Stimulated activated CD4-positive, alpha-beta T cell treated with anti-CD3 and anti-CD28 coated beads, Interleukin-1b, Interleukin-23, amount 100 ng/mL, for 4 hours (primary cell): ENCODE data around the gene RASSF7.

Experiments used
- DNase-seq, 2 donors: peaks; one replicate each; pipeline ENCODE4 v3.0.0-alpha.2; 2020; ENCODE audit warnings: low read depth in 2 of 2

The RASSF7 gene

DNA sequence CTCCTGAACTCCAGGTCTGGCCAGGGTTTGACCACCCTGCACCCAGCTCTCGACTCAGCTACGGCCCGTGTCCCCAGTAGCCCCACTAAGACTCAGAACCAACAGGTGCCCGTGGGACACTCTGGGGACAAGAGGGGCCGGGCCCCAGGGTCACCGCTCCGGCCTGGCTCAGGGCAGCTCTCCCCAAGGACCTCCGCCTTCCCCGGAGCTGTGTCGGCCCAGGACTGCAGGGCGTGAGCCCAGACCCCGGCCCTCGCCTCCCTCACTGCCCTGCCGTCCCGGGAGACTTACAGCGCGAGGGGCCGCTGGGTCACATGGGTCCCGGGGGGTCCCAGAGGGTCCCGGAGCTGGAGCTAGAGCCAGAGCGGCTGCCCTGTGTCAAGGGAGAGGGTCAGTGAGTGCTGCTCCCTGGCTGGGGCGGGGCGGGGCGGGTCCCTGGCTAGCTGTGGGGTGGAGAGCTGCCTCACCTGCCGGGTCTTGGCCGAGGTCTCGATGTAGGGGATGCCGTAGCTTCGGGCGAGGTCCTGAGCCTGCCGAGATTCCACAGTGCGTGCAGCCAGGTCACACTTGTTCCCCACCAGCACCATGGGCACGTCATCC lies 27.7 kb upstream of the RASSF7 start:
- DNase-seq, result no peak

DNA sequence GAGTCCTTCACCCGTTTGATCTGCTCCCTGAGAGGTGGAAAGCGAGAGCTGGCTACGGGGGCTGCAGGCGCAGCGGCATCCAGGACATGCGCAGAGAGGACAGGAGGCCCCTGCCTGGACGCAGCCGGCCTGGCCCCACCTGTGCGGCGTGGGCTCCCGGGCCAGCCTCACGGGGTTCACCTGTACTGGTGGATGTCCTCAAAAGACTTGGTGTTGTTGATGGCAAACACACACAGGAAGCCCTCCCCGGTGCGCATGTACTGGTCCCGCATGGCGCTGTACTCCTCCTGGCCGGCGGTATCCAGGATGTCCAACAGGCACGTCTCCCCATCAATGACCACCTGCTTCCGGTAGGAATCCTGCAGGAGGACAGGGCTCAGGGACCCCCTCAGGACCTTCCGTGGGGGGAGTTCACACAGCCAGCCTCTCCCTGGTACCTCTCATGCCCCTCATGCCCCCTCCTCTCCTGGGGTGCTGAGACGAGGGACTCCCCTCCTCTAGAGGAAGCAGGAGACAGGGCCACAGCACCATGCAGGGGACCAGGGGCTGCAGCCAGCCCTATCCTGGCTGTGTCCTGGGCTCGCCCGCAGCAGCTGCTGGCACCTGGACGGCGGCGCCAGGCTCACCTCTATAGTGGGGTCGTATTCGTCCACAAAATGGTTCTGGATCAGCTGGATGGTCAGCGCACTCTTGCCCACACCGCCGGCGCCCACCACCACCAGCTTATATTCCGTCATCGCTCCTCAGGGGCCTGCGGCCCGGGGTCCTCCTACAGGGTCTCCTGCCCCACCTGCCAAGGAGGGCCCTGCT lies 27.0 kb upstream of the RASSF7 start:
- DNase-seq, result no peak

DNA sequence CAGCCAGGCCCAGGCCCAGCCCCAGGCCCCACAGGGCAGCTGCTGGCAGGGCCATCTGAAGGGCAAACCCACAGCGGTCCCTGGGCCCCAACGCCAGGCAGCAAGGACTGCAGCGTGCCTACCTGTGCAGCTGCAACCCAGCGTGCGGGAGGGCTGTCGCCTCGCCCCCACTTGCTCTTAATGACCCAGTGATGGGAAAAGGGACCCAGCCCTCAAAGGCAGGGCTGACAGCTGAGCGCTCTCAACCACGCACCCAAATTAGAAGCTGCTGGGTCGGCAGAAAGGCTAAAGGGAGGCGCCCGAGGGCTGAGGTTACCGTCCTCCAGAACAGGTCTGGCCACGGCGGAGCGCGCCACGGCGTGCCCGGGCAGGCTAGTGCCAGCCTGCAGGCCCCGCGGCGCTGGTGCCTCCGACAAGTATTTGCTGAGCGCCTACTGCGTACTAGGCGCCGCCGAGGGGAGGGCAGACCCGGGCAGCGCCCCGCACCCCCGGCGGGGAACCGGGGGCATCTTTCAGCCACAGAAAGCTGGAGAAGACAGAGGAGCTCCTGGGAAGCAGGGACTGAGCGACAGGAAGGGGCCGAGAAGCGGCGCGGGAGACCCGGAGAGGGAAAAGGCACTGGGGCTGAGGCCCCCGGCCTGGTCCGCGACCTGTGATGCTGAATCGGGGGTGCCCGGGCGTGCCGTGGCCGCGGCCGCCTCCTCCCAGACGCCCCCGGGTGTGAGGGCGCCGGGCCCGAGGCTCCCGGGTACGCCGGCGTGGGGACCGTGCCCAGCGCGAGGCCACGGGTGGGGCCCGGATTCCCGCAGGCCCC lies 26.2 kb upstream of the RASSF7 start:
- peak in 1 of 2 donors; percentile 28 for DNase-seq

DNA sequence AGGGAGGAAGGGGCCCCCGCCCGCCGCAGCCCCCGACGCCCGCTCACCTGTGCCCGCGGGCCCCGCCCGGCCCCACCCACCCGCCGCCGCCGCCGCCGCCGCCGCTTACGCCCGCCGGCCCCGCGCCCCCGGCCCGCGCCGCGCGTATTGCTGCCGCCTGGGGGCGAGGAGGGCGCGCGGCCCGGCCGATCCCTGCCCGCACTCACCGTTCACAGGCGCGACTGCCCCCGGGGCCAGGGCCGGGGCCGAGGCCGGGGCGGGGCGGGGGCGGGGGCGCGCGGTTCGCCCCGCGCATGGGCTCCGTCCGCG lies 25.6 kb upstream of the RASSF7 start:
- peak in 1 of 2 donors; percentile 32 for DNase-seq

DNA sequence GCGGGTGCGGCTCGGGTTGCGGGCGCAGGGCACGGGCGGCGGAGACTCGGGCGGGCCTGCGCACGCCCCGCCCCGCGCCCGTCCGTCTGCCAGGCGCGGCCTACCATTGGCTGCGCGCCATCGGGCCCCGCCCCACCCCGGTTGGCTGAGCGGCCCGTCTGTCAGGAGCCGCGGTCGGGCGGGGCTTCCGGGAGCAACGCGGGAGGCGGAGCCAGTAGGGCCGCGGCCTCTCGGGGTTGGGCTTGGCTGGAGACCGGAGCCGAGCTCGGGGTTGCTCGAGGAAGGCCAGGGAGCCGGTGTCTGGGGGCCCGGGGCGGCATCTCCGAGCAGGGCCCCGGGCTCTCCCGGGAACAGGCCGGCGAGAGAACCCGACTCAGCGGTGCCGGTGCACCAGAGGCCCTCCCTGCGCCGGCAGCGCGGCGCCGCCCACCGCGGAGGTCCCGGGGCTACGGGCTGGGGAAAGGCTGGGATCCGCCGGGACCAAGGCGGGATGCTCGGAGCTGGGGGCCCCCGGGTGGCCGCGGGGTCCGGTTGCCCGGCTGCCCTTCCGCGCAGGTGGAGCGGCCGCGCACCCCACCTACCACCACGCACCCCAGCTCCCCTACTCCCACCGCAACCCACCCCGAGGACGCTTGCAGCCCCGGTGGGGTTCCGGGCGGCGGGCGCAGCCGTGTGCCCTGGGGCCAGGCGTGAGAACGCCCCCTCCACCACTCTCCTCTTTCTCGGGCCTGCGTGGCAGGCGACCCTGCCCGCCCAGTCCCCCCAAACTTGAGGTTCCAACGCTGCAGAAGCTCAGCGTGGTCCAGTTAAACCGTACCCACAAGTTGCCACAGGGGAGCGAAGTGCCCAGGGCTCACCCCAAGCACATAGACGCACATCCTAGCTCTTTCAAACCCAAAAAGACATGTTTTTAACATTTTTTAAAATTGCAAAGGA lies 25.0 kb upstream of the RASSF7 start, which contains the start of gene HRAS:
HRAS (minus strand) TSS at position 58 of the 936 bp plus-strand sequence.
- DNase-seq, result peak; percentile 93 to 97

DNA sequence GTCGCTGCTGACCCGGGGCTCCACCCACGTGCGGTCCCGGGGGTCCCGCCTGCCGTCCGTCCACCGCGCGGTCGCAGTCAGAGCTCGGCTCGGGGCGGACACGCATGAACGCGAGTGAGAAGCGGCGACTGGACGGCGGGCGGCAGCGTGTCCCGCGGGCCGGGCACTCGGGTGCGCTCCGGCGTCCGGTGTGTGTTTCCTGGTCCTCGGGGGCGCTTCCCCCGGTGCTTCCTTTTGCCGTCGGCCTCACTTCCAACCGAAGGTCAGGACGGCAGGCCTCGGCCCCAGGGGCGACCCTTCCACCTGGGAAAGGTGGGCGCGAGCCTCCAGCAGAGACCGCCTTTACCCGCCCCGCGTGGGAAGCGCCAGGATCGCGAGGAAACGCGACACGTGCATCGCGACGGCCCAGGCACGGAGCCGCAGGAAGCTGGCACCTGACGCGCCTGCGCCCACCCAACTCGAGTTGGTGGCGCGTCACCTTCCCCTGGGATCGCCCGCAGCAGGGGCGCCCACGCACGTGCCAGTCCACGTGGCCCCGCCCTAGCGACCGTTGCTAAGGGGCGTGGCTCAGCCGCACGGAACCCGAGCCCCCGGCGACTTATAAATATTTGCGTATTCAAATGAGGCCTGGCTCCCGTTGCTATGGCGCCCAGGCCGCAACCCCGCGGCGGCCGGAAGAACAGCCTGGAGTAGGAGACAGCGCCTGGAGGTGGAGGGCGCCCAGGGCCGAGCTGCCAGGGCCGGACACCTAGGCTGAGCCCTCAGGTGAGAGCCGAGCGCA lies 23.7 kb upstream of the RASSF7 start, which contains the start of gene LRRC56:
LRRC56 (plus strand) TSS at position 687 of the 781 bp plus-strand sequence. CDS start 3,158 bp downstream, outside the sequence.
- DNase-seq, result peak; percentile 88 to 93

DNA sequence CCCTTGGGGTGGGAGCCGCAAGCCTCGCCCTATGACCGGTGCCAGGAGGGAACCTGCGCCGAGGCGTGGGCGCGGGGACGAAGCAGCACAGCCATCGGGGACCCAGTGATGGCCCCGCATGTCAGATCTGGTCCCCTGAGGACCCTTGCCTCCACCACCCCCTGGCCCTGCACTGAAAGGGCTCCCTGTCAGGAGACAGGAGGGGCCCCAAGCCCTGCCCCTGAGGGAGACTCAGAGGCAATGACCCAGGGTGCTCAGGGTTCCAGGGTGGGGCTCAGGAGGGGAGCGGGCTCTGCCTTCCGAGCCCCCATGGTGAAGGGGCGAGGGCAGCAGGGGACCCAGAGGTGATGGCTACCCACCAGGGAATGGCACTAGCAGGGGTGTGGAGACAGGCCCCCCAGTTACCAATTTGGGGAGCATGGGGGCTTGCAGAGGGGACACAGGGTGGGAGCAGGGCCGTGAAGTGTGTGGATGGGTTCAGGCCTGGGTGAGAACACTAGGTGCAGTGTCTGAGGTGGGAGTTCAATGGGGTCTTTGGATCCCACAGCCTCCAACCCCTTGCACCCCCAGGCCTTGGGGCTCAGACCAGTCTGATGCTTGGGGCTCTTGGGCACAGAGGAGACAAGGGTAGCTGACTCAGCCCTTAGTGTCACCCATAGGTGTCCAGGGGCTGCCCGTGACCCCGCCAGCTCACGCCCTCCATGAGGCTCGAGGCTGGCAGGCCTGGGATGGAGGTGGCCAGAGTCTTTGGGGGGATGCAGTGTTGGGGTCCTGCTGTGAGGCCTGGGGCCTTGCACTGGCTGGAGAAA lies 22.9 kb upstream of the RASSF7 start:
- no peak for DNase-seq

DNA sequence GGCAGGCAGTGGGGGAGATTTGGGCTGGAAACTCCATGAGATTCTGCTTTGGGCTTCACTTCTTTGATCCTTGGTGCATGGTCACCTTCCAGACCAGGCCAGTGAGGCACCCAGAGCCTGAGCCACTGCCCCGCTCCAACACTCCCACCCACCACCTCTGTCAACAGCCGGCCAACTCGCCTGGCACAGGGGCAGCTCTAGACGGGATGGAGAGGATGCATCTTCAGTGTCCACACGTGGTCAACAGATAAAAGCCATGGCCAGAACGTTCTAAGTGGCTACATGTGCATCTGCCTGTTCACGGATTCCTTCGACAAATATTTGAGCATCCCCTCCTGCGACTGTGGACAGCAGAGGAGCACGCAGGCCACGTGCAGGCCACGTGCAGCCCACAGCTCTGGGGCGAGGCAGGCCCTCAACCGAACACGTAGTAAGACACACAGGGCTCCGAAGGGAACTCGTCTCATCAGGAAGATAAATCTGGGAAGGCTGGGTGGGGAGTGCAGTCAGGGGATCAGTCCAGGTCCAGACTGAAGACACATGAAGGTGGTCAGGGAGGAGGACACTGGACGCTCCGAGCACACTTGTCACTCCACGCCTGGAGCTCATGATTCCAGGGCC lies 22.2 kb upstream of the RASSF7 start:
- no peak for DNase-seq

DNA sequence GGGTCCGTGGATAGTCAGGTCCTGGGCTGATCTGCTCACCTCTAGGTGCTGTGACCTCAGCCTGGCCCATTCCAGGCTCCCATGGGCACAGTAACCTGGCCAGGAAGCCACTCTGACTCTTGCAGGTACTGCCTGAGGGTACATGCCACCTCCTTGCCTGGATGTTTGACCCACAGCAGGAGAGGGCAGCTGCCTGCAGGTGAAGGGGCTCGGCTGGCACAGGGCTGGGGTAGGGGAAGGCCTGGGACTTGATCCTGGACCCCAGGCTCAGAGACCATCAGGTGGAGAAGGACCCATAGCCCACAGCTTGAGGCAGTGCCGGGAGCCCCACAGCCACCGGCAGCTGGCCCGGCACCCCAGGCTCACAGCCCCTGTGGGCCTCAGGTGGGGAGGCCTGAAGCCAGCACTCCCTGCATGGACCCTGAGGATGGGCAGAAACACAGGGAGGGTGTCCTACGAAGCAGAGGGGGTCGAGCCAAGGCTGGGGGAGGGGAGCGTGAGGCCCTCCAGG lies 20.7 kb upstream of the RASSF7 start:
- DNase-seq, result no peak

DNA sequence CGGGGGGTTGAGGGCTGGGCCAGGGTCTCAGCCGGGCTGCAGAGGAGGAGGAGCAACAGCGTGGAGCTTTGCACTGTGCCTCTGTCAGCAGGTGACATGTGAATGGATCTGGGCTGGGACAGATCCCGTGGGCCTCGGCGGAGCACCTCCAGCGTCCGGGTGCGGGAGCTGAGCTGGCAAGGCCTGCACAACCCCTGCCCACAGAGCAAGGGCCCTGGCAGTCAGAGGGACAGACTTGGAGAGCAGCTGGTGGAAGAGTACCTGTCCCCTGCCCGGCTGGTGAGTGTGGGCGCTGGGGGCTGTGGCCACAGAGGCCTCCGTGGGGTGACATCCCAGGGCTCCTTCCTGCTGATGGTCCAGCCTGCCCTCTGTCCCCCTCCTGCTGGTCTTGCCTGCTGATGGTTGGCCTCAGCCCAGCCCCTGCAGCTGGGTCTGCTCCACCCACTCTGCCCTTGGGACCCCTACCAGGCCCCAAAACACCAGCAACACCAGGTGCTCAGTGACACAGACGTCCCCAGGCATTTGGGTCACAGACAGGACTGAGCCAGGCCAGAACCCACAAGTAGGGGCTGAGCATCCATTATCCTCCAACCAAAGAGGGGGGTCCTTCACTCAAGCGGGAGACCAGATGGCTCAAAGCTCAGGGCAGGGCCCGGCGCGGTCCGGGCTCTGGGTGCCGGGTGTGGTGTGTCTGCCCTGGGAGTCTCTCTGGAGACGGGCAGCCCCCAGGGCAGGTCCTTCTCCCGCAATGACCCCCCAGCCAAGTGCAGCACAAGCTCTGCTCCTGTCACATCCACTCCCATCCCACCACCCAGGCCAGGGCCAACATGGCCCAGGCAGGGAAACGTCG lies 20.0 kb upstream of the RASSF7 start:
- DNase-seq, result no peak

DNA sequence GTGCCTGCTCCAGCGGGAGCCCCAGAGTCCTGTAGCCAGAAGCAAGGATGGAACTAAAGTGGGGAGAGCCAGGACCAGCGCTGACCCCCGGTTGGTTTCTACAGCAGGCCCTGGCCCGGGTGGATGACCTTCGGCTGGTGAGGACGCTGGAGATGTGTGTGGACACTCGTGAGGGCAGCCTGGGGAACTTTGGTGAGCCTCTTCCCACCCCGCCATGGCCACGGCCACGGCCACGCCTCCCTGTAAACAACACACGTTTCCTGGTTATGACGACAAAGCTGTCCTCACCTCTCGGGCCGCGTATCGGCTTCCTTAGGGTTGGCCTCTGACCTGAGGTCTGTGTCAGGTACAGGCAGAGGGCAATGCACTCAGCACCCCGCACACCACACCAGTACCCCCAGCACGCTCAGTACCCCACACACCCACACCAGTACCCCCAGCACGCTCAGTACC lies 19.3 kb upstream of the RASSF7 start:
- DNase-seq, result no peak

DNA sequence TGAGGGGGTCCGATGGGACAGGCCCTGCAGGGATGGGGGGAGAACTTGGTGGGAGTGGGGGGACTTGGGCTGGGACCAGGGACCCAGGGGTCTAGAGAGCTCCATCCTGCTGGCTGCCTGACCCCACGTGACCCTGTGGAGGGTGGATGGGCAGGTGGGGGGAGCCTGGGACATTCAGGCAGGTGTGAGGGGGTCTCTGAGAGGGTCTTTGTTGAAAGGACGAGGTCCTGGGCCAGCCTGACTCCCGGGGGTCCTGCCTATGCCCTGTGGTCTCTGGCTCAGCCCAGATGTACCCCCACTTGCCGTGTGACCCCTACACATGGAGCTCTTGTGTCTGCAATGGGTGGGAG lies 16.0 kb upstream of the RASSF7 start:
- DNase-seq, result no peak

DNA sequence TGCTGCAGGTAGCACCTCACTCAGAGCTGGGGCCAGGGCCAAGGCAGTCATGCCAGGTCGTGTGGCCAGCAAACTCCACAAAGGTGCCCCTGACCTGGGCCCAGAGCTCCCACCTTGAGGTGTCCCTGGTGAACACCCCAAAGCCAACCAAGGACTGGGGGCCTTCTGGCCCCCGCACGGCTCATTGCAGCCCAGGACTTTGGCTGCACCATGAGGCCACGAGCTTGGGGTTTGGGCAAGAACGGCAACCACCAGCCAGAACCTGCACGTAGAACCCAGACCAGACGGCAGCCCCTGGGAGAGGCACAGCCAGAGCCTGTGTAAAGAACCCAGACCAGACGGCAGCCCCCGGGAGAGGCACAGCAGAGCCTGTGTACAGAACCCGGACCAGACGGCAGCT lies 15.6 kb upstream of the RASSF7 start:
- no peak for DNase-seq

DNA sequence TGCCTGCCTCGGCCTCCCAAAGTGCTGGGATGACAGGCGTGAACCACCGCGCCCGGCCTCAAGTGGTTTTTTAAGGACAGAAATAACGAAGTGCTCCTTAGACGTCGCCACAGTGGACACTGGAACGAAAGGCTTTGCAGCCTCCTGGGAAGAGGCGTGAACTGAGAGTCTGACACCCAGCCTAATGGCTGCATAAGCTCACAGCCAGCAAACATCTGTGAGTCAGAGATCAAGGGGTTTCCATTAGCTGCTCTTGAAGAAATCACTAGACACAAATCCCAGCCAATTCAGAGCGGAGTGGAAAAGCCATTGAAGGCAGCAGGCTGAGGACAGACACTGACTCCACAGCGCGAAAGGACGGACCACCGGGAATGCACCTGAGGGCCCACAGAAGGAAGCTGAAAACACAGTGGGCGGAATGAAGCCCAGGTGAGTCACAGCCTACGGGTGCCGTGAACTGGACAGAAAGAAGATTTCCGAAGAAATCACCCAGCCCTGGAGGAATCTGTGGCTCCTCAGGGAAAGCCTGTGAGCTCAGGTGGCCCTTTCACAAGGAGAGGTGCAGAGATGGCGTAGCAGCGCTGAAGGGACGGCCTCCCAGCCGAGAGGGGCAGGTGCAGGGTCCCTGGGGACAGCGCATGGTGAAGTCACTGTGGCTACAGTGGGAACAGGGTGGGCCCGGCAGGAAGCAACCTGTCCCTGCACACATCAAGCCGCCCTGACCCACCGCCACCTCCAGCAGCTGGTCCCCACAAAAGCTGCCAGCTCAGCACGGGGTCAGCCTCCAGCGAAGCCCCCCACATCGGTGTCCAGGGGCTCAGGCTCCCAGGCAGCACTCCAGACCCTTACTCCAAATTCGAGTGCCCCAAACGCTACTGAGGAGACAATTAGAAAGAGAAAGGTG lies 11.8 kb upstream of the RASSF7 start:
- DNase-seq, result no peak

DNA sequence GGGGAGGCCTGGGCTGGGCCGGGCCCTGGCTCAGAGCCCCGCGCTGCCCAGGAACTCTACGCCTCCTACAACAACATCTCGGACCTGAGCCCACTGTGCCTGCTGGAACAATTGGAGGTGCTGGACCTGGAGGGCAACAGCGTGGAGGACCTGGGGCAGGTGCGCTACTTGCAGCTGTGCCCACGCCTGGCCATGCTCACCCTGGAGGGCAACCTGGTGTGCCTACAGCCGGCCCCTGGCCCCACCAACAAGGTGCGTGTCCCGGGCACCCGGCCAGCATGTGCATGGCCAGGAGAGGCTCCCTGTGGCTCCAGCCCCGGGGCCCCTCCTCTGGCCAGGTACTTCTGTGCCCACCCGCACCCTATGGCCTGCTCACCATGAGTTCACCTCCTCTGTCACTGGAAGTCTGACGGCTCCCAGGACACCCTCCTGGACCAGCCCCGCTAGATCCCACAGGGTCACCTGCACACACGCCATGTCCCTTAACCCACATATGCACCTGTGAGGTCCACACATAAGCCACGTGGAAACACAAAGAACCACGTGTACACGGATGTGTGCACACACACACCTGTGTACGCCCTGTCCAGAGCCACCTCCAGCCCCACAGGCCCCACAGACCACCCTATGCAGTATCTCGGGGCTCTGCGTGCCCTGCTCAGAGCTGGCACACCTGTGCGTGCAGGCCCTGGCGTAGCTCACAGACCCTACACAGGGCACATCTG lies 10.6 kb upstream of the RASSF7 start:
- no peak for DNase-seq

DNA sequence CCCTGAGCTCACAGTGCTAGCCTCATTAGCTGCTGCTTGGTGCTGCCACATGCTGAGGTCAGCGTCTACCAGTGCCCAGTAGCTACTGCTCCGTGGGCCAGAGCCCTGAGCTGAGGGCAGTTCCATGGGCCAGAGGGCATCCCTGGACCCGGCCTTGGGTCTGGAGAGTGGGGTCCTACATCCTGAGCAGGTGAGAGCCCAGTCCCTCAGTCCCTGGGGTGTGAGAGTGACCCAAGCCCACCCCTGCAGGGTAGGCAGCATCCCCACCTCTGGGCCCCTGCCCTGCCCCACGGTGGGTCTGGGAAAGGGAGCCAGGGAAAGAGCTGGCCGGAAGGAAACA lies 10.1 kb upstream of the RASSF7 start:
- DNase-seq, result no peak

DNA sequence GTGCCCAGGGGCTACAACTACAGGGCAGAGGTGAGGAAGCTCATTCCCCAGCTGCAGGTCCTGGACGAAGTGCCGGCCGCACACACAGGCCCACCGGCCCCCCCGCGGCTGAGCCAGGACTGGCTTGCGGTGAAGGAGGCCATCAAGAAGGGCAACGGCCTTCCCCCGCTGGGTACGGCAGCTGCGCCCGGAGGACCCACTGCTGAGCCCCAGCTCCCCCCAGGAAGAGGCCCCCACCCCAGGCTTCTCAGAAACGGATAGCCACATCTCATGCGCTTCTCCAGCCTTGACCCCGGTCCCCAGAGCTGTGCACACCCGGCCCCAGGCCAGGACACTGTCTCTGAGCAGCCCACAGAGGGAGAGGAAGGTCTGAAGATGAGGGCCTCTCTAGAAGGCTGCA lies 9.6 kb upstream of the RASSF7 start:
- no peak for DNase-seq
